Stomach (tissue), 4 donors: ENCODE measurements around the gene CRYM.
"Not testable (repeated sequence)": the region's sequence is repeated elsewhere in the genome, so short reads cannot be mapped to it uniquely, and the experiment has no call there.

Source experiments
- EP300 ChIP-seq: sonication (generic); formaldehyde crosslinking; IDR thresholded peaks from one replicate; pipeline ENCODE4 v1.6.1; 2017; ENCODE audit warnings: antibody characterized with exemption
- POLR2A ChIP-seq, 4 donors: fragments of 450-650 bp; IDR thresholded peaks; one replicate each; pipeline ENCODE4 v1.6.1; 2016; ENCODE audit warnings: antibody characterized with exemption in 4 of 4, control low read depth in 2 of 4, mild to moderate bottlenecking in 1 of 4, moderate library complexity in 1 of 4
- POLR2AphosphoS5 ChIP-seq, 3 donors: sonication (generic); formaldehyde crosslinking; IDR thresholded peaks; one replicate each; pipeline ENCODE4 v1.6.1; 2016; ENCODE audit warnings: antibody characterized with exemption in 3 of 3
- TF ChIP-seq, protein P1 (sequence below), 7 experiments: fragments of 450-650 bp in 4 of 7; fragments of 200-600 bp in 3 of 7; sonication (generic) in 3 of 7; IDR thresholded peaks; one replicate each; pipeline ENCODE4 v1.5.1; 2016 to 2019; ENCODE audit warnings: antibody characterized with exemption in 7 of 7, control low read depth in 2 of 7, mild to moderate bottlenecking in 1 of 7

- TF ChIP-seq, protein P1, sequence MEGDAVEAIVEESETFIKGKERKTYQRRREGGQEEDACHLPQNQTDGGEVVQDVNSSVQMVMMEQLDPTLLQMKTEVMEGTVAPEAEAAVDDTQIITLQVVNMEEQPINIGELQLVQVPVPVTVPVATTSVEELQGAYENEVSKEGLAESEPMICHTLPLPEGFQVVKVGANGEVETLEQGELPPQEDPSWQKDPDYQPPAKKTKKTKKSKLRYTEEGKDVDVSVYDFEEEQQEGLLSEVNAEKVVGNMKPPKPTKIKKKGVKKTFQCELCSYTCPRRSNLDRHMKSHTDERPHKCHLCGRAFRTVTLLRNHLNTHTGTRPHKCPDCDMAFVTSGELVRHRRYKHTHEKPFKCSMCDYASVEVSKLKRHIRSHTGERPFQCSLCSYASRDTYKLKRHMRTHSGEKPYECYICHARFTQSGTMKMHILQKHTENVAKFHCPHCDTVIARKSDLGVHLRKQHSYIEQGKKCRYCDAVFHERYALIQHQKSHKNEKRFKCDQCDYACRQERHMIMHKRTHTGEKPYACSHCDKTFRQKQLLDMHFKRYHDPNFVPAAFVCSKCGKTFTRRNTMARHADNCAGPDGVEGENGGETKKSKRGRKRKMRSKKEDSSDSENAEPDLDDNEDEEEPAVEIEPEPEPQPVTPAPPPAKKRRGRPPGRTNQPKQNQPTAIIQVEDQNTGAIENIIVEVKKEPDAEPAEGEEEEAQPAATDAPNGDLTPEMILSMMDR (IDR thresholded peaks at IDR 0.05) = not testable (repeated sequence)
- TF ChIP-seq POLR2A (IDR thresholded peaks at IDR 0.05); POLR2AphosphoS5 (IDR thresholded peaks at IDR 0.05); EP300: not testable (repeated sequence)
Measured at GRCh38 chr16:21312863-21313372, 34.8 kb upstream of the CRYM start.
